Ureter (tissue), 1 donor: ENCODE measurements around the gene NOD2. TPM values are rescaled to one million over a fixed set of nuclear protein-coding genes. Genes with fewer than 3 reads are reported as not detected.

ENCODE experiments used
- DNase-seq: peaks from one replicate; pipeline ENCODE4 v3.0.0-alpha.2; 2020; ENCODE audit warnings: low spot score
- total RNA-seq: library from RNA; stranded (reverse); gene quantifications from one replicate; pipeline ENCODE4 v1.2.4, GENCODE V29; 2023
- donor health status: DM: yes; HTN: yes; CAD: no.

The NOD2 gene
- total RNA-seq, 1 donor from 2014 or later, result 2.2 TPM

- DNase-seq, result no peak
These were observed 800 bp downstream of the NOD2 start for GRCh38 chr16:50694206-50694605.

DNA sequence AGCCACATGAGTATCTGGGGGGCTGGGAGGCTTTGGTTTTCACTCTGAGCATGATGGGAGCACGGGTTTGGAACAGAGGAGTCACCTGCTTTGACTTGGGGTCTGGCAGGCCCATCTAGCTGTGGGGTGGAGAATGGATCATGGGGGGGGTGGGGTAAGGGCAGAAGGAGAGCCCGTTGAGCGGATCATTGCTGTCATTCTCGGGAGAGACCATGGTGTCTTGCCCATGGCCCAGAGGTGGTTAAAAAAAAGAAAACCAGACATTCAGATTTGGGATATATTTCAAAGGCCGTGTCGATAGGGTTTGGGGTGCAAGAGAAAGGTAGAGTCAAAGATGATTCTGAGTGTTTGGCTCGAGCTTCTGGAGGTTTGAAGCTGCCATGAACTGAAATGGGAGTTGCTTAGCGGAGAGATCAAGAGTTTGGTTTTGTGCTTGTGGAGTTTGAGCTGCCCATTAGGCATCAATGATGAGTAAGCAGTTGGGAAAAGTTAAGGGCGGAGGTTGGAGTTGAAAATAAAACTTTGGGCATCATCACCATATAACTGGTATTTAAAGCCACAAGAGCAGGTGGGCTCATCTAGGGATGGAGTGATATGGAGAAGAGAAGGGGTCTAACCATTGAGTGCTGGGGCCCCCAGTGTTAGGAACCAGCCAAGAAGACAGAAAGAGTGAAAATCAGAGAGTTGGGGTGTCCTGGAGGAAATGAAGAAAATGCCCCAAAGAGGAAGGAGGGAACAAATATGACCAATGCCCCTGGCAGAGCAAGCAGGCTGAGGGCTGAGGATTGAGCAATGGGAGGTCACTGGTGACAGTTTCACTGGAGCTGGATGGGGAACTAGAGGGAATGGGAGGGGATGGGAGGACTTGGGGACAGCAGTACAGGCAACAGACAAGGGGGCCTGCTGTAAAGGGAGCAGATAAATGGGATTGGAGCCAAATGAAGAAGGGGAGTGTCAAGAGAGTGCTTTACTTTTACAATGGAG, 1.9 kb downstream of the NOD2 start:
- no peak for DNase-seq

DNA sequence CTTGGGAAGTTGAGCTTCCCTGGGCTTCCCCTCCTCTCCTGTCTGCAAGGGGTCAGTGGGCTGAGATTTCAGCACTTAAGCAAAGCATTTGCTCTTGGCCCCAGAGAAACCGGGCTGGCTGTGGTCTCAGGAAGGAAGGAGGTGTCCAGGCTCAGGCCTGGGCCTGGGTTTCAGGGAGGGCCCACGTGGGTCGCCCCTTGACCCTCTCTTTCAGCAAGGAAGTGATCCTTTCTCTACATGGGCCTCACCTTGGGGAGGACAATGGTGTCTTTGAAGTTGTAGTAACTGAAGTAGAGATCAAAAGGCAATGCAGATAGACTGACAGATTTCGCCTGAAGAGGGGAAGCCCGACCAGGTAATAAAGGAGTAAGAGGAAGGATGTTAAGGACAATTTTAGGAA, 2.7 kb downstream of the NOD2 start:
- no peak for DNase-seq

GRCh38 chr16:50696575-50697420, 3.4 kb downstream of the NOD2 start:
- peak; percentile 84 for DNase-seq

DNA sequence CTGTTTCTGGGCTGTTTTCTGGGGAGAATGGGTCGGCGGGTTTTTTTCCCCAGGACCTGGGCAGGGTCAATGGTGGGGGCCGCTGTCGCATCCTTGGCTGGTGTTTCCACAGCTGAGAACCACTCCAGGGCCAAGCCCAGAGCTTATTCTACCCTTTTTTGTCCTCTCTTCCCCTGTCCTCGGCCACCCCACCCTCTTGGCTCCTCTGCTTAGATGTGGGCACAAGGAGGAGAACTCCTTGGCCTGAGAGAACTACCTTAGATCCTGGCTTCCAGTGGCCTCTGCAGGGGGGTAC, 4.0 kb downstream of the NOD2 start:
- DNase-seq, result no peak

GRCh38 chr16:50697881-50698767, 4.7 kb downstream of the NOD2 start:
- DNase-seq, result no peak

DNA sequence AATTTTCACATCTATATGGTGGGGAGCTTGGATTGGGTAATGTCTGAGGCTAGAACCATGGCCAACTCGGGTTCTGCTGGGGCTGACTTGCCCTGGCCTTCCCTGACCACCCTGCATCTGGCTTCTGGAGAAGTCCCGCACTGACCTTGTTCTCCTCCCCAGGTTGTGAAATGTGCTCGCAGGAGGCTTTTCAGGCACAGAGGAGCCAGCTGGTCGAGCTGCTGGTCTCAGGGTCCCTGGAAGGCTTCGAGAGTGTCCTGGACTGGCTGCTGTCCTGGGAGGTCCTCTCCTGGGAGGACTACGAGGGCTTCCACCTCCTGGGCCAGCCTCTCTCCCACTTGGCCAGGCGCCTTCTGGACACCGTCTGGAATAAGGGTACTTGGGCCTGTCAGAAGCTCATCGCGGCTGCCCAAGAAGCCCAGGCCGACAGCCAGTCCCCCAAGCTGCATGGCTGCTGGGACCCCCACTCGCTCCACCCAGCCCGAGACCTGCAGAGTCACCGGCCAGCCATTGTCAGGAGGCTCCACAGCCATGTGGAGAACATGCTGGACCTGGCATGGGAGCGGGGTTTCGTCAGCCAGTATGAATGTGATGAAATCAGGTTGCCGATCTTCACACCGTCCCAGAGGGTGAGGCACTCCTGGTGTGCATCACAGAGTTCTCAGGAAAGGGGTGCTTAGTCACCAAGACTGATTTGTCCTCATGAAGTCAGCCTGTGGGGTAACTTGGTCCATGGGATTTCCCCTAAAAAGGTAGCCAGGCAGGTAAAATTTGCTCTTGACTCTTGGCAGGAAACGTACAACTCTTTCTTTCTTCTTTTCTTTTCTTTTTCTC, 6.1 kb downstream of the NOD2 start:
- no peak for DNase-seq

- DNase-seq, result no peak
These were observed 9.3 kb downstream of the NOD2 start for GRCh38 chr16:50702725-50703124.

GRCh38 chr16:50704245-50704644, 10.8 kb downstream of the NOD2 start:
- DNase-seq, result no peak

GRCh38 chr16:50705436-50706110, 12.2 kb downstream of the NOD2 start:
- no peak for DNase-seq

DNA sequence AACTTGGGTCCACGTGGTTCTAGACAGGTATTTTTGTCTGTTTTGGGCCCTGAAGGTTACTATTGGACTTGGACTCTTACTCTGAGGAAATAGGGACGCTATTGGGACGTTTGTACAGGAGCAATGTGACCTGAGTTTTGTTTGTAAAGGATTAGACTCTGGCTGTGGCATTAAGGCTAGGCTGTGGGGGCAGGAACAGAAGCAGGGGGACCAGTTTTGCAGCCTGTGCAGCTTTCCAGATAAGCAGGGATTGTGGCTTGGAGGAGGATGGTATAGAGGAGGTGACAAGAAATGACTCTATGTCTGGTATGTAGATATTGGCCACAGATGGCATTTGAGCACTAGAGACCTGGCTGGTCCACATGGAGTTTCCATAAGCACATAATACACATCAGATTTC, 12.8 kb downstream of the NOD2 start:
- DNase-seq, result no peak

DNA sequence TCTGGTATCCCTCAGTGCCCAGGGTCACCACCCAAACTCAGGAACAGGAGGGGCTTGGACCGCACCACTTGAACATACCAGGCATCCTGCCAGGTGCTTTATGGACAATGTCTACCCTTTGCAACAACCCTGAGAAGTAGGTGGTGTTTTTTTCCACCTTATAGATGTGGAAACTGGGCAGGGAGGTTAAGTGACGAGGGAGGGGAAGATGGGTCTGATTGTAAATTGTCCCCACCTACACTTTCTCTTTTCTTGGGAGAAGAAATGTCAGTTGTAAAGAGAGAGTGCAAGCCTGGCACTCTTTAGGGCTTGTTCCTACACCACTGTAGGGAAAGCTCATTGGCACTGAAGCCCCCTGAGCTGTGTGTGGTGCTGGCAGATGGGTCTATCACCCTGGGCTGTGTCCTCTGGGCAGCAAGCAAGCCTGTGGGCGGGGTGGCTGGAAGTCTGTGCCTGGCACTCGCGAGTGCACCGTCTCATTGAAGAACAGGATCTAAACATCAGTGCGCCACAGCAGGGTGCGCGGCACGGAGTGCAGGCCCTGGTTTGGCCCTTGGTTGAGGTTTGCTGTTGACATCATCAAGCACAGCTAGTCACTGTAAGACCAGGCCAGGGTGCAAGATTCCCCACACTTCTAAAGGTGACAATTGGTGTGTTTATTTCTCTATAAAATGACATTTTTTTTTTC, 15.1 kb downstream of the NOD2 start:
- no peak for DNase-seq

DNA sequence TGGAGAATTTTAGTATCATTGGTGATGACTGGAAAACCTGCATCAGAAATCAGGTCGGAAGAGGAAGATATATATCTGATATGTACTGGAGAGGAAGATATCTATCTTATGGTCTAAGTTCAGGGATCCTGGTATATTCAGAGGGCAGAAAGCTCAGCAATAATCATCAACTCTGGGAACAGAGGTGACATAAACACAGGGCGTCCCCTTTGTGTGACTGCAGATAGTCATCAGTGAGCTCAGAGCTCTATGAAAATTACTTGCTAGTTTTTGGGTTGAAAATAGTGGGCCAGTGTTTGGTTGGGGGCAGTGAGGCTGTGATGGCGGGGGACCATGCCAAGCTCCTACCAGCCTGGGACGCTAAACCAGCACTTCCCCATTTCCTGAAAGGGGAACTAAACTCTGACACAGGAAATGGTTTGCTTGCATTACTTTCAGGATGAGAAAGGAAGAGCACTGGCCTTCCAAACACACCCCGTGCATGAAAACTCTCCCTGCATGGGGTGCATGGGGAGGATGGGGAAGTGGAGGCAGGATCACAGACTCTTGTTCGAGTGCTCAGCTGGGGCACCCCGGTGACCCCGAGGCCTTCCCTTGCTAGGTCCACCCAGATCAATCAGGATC, 15.8 kb downstream of the NOD2 start:
- no peak for DNase-seq

DNA sequence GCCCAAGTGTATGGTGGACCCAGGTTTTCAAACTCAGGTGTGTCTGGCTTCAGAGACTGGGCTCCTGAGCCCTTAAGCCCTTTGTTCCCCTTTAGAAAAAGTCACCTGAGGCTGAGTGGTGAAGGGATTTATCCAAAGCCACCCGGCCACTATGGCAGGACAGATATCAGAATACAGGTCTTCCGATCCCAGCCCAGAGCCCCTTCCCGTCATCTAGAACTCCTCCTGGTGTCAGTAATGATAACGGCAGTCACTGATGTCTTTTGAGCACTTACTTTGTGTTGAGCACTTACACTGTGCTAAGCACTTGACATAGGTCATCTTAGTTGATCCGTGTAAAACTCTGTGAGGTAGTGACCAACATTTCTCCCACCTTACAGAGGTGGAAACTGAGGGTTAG, 16.6 kb downstream of the NOD2 start:
- DNase-seq, result no peak

- no peak for DNase-seq
These were observed 17.6 kb downstream of the NOD2 start for GRCh38 chr16:50711040-50711439.

DNA sequence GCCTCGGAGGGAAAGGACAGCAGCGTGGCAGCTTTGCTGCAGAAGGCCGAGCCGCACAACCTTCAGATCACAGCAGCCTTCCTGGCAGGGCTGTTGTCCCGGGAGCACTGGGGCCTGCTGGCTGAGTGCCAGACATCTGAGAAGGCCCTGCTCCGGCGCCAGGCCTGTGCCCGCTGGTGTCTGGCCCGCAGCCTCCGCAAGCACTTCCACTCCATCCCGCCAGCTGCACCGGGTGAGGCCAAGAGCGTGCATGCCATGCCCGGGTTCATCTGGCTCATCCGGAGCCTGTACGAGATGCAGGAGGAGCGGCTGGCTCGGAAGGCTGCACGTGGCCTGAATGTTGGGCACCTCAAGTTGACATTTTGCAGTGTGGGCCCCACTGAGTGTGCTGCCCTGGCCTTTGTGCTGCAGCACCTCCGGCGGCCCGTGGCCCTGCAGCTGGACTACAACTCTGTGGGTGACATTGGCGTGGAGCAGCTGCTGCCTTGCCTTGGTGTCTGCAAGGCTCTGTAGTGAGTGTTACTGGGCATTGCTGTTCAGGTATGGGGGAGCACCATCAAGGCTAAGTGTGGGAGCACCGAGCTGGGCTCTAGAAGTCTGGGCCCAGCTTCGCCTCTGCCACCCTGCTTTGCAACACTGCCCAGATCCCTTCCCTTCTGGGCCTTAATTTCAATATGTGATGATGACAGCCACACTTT, 18.6 kb downstream of the NOD2 start:
- no peak for DNase-seq

- no peak for DNase-seq
These were observed 19.1 kb downstream of the NOD2 start for GRCh38 chr16:50712560-50712898.

DNA sequence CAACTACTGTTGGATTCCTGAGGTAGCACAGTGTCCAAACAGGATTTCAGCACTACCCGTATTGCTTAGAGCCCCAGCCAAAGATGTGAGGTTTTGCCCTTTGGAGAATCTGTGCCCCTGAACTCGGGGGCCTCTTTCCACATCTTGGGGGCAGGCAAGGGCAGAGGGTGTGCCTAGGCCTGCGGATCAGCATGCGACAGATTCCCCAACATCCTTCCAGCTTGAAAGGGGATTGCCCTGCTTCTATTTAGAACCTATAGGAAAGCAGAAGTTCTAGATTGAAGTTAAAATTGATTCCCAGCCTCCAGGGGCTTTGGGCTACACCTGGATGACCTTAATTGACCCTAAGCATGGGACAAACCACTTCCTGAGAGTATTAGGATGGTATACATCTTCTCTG, 19.6 kb downstream of the NOD2 start:
- DNase-seq, result no peak

DNA sequence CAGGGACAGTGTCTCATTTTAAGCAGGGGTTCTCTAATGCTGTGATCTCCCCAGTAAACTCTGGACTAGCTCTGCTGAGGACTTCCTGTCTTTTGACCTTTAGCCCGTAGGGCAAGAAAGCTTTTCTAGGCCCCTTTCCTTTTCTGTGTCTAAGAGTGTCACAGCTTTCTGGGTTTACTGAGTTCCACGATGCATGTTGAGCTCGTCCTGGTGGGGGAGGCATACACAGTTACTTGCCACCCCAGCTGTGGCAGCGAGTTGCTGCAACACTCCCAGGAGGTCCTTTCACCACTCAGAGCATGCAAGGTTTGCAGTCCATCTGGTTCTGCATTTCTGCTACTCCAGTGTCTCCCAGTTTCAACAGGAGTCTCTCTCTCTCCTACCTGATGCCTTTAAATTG, 23.7 kb downstream of the NOD2 start:
- no peak for DNase-seq
